GM10847 (cell line): ENCODE results near the gene ITGA2B.

Experiments
- POLR2A ChIP-seq: IDR thresholded peaks from 2 replicates; pipeline ENCODE4 v1.6.1; 2011; ENCODE audit not compliant: insufficient read length; ENCODE audit errors: extremely low read depth

ITGA2B gene

DNA sequence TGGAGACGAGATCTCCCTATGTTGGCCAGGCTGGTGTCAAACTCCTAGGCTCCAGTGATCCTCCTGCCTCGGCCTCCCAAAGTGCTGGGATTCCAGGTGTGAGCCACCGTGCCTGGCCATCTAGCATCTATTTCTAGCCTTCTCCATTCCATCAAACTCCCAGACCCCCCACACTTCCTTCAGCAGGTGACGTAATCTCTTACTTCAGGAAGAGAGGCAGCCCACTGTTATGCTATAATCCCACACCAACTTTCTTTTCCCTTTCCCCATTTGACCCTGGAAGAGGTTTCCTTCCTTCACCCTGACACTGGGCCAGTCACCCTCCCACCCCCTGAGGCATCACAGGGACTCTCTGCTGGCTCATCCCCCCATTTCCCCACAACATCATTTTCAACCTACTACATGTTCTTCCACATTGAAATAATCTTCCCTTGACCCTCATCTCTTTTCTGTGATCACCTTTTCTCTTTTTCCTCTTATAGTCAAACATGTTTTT is 7.6 kb downstream of the ITGA2B start:
- TF ChIP-seq POLR2A = no peak

DNA sequence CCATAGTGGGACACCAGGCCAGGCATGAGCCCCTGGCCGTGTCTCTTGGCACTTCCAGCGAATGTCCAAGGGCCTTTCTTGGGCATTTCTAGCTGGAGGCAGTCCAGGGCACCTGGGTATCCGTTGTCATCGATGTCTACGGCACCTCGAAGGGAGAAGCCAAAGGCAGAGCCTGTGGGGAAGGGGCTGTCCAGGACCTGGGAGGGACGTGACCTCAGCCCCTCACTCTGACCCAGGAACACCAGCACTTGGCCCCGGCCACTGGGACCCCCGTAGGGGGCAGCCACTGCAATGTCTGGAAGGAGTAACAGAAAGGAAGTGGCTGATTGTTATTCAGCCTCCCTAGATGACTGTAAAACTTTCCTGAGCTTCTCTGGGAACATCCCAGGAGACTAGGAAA is 8.7 kb downstream of the ITGA2B start:
- no peak for TF ChIP-seq POLR2A

DNA sequence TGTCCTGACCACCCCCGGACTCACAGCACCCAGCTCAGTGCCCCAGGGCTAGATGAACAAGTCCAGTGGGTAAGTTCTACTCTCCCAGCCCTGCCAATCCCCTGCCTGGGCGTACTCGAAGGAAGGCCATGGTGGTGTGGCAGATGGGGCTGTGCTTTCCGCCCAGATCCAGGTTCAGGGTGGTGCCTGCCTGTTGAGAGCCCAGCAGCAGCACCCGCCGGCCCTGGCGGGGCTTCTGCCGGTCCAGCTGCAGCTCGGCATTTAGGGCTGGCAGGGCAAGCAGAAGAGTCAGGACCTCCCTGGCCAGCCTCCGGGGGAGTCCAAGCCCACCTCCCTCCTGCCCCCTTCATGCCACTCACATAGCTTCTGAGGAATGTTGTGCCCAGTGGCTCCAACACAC is 9.6 kb downstream of the ITGA2B start:
- no peak for TF ChIP-seq POLR2A

DNA sequence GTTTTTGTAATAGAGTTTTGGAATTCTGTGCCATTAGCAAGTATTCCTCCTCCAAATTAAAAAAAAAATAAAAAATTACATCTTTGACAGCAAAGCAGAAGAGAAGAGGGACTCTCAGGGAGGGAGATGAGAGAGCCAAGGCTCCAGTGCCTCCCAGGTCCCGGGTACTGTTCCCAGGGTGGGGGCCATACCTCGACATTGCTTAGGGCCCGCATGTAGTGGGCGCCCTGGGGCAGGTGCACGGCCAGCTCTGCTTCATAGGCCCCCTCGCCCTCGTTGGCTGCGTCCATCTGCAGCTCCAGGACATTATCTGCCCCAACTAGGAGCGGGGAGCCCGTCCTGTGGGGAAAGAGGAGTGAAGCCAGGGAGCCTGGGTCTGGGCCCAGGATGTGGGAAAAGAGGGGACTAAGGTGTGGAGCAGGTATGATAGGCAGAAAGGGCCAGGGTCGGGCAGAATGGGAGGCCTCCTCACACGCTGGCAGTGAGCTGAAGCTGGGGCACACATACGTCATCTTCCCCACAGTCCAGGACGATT is 11.2 kb downstream of the ITGA2B start:
- no peak for TF ChIP-seq POLR2A

DNA sequence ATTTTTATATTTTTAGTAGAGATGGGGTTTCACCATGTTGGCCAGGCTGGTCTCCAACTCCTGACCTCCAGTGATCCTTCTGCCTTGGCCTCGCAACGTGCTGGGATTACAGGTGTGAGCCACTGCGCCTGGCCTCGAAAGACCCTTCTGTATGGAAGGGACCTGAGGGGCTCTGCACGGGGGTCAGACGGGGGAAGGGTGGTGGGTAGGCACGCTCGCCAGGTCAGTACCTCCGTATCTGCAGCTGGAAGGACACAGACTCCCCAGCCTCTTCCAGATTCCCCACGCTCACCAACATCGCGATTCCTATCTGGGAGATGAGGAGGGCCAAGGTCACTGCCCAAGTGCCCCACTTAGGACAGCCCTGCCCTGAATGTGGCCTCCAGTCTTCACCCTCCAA is 12.7 kb downstream of the ITGA2B start:
- TF ChIP-seq POLR2A = no peak

DNA sequence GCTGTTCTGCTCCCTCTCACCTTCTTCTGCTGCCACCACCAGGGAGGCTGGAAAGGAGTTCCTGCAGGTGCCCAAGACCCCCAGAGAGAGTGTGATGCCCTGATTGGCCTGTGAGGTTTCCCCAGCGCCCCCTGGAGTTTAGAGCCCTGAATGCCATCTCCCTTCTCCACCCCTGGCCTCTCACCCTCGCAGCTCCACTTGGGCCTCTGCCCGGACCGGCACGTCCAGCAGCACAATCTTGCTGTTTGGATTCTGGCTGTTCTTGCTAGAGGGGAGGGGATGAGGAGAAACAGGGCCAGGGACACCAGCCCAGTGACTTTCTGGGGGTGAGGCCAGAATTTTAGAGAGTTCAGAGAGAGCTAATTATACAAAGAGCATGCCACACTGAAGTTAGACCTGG is 13.3 kb downstream of the ITGA2B start:
- no peak for TF ChIP-seq POLR2A

DNA sequence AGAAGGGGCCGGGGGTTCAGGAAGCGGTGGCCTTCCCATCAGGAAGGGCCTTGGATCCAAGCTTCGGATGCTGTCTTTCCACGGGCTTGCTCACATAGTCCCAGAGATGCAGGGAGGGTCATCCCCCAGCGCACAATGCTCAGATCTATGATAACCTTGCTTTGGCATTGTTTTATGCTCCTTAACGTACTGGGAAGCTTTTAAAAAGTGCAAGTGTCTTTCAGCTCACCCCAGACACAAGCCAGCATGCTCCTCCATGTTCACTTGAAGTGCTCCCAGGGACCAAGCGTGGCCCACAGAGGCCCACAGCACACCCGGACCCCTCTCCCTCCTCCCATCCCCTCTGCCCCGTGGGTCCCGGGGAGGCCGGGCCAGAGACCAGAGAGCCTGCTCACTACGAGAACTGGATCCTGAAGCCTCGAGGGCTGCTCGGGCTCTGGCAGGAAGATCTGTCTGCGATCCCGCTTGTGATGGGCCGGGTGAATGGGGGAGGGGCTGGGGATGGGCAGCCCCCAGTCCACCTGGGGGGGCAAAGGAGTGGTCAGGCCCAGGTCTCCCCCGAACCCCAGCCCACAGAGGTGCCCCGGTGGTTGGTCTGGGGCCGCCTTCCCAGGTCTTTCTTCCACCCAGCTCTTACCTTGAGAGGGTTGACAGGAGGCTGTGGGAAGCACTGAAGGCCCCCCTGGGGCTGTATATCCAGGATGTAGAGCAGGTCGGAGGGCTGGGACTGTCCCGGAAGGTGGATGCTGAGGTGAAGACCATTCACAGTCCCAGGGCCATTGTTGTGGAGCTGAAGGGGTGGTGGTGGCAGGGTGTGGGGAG is 14.0 kb downstream of the ITGA2B start:
- TF ChIP-seq POLR2A = no peak

DNA sequence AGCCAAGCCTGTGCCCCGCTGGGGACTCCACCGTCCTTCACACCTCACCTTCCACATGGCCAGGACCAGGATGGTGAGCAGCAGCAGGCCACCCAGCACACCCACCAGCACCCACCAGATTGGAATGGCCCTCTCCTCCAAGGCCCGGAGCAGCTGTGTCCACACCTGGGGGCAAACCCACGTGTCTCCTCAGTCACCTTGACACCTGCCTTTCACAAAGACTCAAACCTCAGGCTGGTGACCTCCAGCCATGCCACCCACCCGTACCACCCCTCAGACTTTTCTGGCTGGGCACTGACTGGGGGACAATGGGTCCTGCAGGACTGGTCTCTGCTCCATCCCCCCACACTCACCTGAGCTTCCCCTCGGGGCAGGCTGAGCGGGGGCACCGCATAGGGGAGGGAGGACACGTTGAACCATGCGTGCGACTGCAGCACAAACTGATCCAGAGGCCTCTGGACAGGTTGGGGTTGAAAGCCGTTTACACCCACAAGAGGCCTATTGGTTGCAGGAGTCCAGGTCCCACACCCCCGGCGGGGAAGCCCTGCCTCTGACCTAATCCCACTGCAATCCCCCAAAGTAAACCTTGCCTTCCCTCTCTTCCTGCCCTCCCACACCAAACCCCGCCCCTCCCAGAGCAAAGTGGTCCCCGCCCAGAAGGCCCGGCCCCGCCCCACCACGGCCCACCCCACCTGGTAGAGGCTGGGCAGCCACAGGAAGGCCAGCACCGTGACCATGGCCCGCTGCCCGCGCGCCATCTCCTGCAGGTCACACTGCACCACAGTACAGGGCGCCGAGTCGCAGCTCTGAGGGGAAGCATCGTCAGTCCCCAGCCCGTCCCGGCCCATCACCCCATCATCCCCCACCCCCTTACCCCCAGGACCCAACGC is 14.9 kb downstream of the ITGA2B start:
- TF ChIP-seq POLR2A = no peak

DNA sequence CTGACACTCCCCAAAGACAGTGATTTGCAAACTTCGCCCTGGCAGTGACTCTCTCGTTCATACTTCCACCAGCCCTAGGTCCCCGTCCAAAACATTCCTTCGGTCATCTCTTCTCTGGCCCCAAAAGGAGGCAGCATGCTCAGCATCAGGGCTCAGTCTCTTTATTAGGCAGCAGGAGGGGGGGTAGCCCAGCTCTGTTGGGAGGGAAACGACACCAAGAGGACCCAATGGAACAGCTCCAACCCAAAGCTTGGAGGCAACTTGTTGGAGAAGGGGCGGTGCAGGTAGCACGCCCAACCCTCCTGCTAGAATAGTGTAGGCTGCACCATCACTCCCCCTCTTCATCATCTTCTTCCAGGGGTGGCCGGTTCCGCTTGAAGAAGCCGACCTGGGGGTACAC is 17.4 kb downstream of the ITGA2B start:
- no peak for TF ChIP-seq POLR2A

DNA sequence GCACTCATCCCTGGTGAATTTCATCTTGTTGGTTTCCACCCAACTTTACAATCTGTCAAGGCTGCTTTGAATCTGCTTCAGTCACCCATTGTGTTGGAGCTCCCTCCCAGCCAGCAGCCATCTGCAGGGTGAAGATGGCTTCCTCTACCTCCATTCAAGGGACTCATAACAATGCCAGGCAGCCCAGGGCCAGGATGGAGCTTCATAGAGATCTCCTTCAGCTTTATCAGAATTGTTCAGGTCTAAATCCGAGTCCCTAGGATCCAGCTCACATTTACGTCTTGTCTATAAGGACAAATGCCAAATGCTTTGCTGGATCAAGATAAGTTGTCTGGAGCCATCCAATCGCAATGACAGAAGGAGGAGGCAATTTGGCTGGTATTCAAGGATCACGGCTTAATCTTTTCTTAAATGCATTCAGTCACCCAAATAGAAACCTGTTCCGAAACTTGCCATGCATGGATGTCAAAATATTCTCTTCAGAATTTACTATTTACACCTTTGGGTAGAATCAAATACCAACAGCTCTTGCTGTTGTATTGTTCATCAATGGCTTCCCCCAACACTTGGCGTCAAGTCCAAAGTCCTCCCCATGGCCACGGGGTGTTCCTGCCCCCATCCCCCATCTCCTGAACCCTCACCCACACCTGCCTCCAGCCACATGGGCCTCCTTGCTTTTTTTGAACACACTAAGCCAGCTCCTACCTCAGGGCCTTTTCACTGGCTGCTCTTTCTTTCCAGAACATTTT is 22.0 kb downstream of the ITGA2B start:
- TF ChIP-seq POLR2A = no peak

DNA sequence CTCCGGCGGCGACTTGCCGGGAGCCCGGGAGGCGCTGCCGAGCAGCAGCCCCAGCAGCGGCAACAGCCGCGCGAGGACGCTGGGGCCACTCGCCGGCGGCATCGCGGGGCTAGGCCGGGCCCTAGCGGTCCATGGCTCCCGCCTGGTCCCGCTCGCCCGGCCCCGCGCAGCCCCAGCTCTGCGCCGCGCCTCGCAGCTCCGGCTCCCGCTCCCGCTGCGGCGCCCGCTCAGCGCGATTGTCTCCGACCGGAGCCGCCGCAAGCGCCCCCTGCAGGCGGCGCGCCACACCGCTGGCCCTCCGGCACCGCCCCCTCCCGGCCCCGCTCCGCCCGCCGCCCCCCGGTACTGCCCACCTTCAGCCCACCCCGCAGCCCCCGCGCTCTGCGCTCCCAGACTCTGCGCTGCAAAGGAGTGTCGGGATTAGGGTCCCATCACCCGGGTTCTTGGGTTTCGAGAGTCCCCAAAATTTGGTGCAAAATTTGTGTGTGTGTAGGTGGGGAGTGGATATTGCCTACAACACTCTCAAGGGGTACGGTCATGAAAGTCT is 25.8 kb downstream of the ITGA2B start, which contains the start of gene FAM171A2:
Gene FAM171A2, minus strand, starts transcription at position 241 of the 547 bp plus-strand sequence. Its CDS starts 139 bp downstream, at position 102.
- no peak for TF ChIP-seq POLR2A

DNA sequence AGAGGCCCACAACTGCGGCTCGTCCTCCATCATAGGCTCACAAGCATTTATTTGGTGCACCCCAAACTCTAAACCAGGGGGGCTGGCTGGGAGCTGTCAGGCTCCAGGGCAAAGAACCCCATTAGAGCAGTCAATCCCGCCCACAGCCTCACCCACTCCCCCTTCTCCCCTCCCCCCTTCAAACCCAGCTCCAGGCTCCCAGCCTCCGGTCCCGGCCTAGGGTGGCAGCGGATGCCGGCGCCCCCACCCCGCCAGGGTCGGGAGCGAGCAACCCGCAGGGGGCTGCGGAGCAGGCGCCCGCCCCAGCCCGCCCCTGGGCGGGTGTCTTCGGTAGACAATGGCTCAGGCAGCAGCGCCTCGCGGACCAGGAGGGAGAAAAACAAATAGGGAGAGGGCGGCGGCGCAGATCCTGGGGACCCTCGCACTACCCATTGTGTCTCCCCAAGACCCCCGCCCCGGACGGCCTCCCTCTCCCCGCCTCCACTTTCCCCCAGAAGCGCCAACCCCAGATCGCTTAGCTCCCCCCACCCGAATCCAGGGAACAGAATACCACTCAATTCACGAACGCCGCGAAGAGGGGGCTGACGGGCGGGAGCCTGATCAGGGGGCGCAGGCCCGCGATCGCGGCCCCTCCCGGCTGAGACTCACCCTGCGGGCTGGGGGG is 26.4 kb downstream of the ITGA2B start:
- no peak for TF ChIP-seq POLR2A

DNA sequence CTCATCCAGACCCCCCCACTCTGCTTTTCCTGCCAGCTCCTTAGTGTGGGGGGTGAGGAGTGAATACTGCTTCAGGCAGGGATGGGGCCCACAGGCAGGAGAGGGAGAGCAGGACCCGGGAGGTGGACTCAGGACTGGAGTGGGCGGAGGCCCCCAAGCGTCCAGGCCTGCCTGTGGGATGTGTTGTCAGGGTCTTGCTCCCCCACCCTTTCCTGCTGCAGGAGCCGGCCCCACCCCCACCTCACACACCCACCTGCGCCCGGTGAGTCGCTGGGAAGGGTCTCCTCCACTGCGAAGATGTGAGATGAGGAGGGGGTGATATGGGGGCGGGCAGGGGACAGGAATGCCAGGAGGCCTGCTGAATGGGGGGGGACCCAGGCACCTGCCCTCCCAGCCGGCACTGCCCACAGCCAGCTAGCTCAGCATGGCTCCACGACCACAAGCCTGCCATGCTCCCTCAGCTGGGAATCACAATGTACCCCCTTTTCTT is 26.9 kb downstream of the ITGA2B start:
- no peak for TF ChIP-seq POLR2A

DNA sequence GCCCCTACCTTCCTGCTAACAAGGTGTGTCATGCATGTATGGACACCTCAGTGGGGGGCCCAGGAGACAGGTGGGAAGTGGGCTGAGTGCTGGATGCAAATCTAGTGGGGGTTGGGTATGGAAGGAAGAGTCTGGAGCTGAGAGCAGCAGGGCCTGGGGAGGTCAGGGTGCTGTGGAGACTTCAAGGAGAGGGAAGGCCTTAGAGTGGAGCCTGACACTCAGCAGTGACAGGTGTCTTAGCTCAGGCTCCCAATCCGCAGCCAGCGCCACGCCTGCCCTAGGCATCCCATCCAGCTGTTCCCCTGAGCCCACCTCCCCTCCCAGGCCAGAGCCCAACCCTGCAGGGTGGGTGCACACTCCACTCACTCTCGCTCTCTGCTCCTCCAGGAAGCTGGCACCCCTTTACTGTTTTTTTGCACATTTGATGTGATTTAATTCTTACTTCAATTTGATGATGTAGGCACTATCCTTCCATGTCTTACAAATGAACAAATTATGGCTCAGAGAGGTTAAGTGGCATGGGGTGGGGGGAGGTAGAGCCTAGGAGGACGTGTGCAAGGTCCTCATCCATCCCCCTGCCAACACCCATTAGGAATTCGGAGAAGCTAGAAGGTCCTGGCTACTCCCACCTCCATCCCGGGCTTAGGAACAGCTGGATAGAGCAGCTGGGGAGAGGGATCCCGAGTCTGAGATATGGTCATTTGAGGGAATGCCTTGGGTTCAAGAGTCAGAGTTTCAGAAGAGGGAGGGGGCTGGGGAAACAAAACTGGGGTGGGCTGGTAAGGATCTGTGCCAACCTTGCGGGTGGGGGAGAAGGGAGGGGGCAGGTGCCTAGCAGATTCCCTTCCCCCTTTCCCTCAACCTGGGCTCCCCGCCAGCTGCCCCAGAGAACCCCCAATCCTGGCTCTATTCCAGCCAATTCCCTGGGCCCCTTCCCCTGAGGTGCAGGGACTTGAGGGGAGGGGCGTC is 27.9 kb downstream of the ITGA2B start:
- TF ChIP-seq POLR2A = no peak
